Hepatocyte (in vitro differentiated cells): ENCODE results near the gene EIF4B. TPM values are rescaled to one million over a fixed set of nuclear protein-coding genes. Genes with fewer than 3 reads are reported as not detected.

Experiments
- DNase-seq: peaks from one replicate; pipeline ENCODE4 v3.0.0-alpha.2; 2016; ENCODE audit warnings: low spot score
- H2AFZ ChIP-seq: fragments of 200-600 bp; sonication (generic); 2 replicates; pipeline ENCODE4 v1.6.0; 2016; ENCODE audit warnings: antibody characterized with exemption, mild to moderate bottlenecking
- H3K27ac ChIP-seq: fragments of 200-600 bp; sonication (generic); 2 replicates; pipeline ENCODE4 v1.5.1; 2016; ENCODE audit warnings: mild to moderate bottlenecking
- H3K27me3 ChIP-seq: fragments of 200-600 bp; sonication (generic); 2 replicates; pipeline ENCODE4 v1.6.1; 2016
- H3K36me3 ChIP-seq: fragments of 200-600 bp; sonication (generic); replicated peaks from 2 replicates; pipeline ENCODE4 v1.5.1; 2016; ENCODE audit warnings: low read depth; ENCODE audit not compliant: insufficient read depth
- H3K4me1 ChIP-seq: fragments of 200-600 bp; sonication (generic); 2 replicates; pipeline ENCODE4 v1.5.1; 2016; ENCODE audit warnings: mild to moderate bottlenecking, moderate library complexity; ENCODE audit not compliant: insufficient read depth
- H3K4me2 ChIP-seq: fragments of 200-600 bp; sonication (generic); 2 replicates; pipeline ENCODE4 v1.6.0; 2016
- H3K4me3 ChIP-seq: fragments of 200-600 bp; sonication (generic); 2 replicates; pipeline ENCODE4 v1.5.1; 2016; ENCODE audit warnings: mild to moderate bottlenecking
- H3K79me2 ChIP-seq: fragments of 200-600 bp; sonication (generic); 2 replicates; pipeline ENCODE4 v1.6.0; 2017; ENCODE audit warnings: mild to moderate bottlenecking
- H3K9me2 ChIP-seq: fragments of 200-600 bp; sonication (generic); replicated peaks from 2 replicates; pipeline ENCODE4 v1.6.0; 2017; ENCODE audit warnings: mild to moderate bottlenecking; ENCODE audit not compliant: insufficient read depth
- H3K9me3 ChIP-seq: fragments of 200-600 bp; sonication (generic); 2 replicates; pipeline ENCODE4 v1.5.1; 2016; ENCODE audit warnings: low read depth, mild to moderate bottlenecking
- H4K20me1 ChIP-seq: fragments of 200-600 bp; sonication (generic); 2 replicates; pipeline ENCODE4 v1.6.0; 2016; ENCODE audit warnings: mild to moderate bottlenecking; ENCODE audit not compliant: insufficient read depth, poor library complexity, severe bottlenecking
- CTCF ChIP-seq: fragments of 200-600 bp; sonication (generic); IDR thresholded peaks from 2 replicates; pipeline ENCODE4 v1.5.1; 2016; ENCODE audit warnings: antibody characterized with exemption, mild to moderate bottlenecking; ENCODE audit not compliant: poor library complexity
- EZH2 ChIP-seq: fragments of 200-600 bp; sonication (generic); IDR thresholded peaks from 2 replicates; pipeline ENCODE4 v1.6.1; 2016; ENCODE audit warnings: antibody characterized with exemption, mild to moderate bottlenecking, borderline replicate concordance
- EZH2phosphoT487 ChIP-seq: fragments of 200-600 bp; sonication (generic); IDR thresholded peaks from one replicate; pipeline ENCODE4 v1.6.1; 2018; ENCODE audit warnings: antibody characterized with exemption, mild to moderate bottlenecking, low read depth, moderate library complexity; ENCODE audit not compliant: unreplicated experiment, severe bottlenecking
- WGBS: methylation state at CpG from one replicate; pipeline ENCODE4 v1.1.6; 2016; ENCODE audit warnings: low lambda C conversion rate; ENCODE audit errors: missing lambda C conversion rate; 5-methylcytosine and 5-hydroxymethylcytosine counted together
- polyA plus RNA-seq: library from polyadenylated mRNA; unstranded; fragments of >200 nt; fragmentation: Nextera tagmentation; extraction: Ambion mirVana; gene quantifications from 2 replicates; pipeline ENCODE4 v1.2.1, GENCODE V29; 2016
- total RNA-seq: library from RNA; depleted of rRNA; stranded (reverse); fragments of >200 nt; gene quantifications from 2 replicates; pipeline ENCODE4 v1.2.3, GENCODE V29; 2014

EIF4B gene
- total and polyA plus RNA-seq, 2 experiments from 2014 or later, result 53.5 to 435 TPM

GRCh38 chr12:52980650-52981423, 25.4 kb upstream of the EIF4B start:
- H3K36me3 ChIP-seq, result no peaks in the 10 kb centered on the region
- H3K4me2 ChIP-seq, result peak overlapping the region; percentile 44
- H3K4me3 ChIP-seq, result no peak overlapping the region
- no peaks in the 10 kb centered on the region for H4K20me1 ChIP-seq
- H3K27me3 ChIP-seq, result no peaks in the 10 kb centered on the region
- DNase-seq, result peak; percentile 95
- H3K9me3 ChIP-seq, result no peaks in the 10 kb centered on the region
- no peak for TF ChIP-seq EZH2
- peak; percentile 100 for TF ChIP-seq CTCF
- 35% methylated on average over 13 of the region's 13 CpGs for WGBS
- H3K27ac ChIP-seq, result peak overlapping the region; percentile 21
- H3K79me2 ChIP-seq, result no peaks in the 10 kb centered on the region
- no peaks in the 10 kb centered on the region for H3K9me2 ChIP-seq
- H2AFZ ChIP-seq, result no peak overlapping the region
- H3K4me1 ChIP-seq, result peaks cover 18% of the 10 kb centered on the region

- H3K9me2 ChIP-seq, result no peaks in the 10 kb centered on the region
- WGBS, result 83% methylated on average over 1 of the region's 1 CpG
Observed at GRCh38 chr12:52984136-52984535, 22.1 kb upstream of the EIF4B start.

GRCh38 chr12:52988898-52989297, 17.4 kb upstream of the EIF4B start:
- Histone ChIP-seq H3K27me3 (no peaks in the 10 kb centered on the region), H3K4me2 (no peak overlapping the region), H3K9me3 (no peaks in the 10 kb centered on the region), H2AFZ (no peak overlapping the region), H3K4me3 (no peak overlapping the region), H3K9me2 (no peaks in the 10 kb centered on the region), H3K27ac (no peak overlapping the region), H3K79me2 (no peaks in the 10 kb centered on the region), H3K36me3 (no peaks in the 10 kb centered on the region), H4K20me1 (no peaks in the 10 kb centered on the region), H3K4me1 (peaks cover 20% of the 10 kb centered on the region)
- TF ChIP-seq CTCF (no peak), EZH2phosphoT487 (no peak), EZH2 (no peak)
- DNase-seq, result no peak
- WGBS, result 85% methylated on average over 6 of the region's 6 CpGs

More at GRCh38 chr12:52984136-52984535, 22.1 kb upstream of the EIF4B start:
- Histone ChIP-seq H4K20me1 (no peaks in the 10 kb centered on the region), H2AFZ (no peak overlapping the region), H3K4me1 (no peaks in the 10 kb centered on the region), H3K4me2 (no peak overlapping the region), H3K79me2 (no peaks in the 10 kb centered on the region), H3K9me3 (no peaks in the 10 kb centered on the region), H3K36me3 (no peaks in the 10 kb centered on the region), H3K27me3 (no peaks in the 10 kb centered on the region), H3K27ac (no peak overlapping the region), H3K4me3 (no peak overlapping the region)
- TF ChIP-seq CTCF, result no peak
- TF ChIP-seq EZH2phosphoT487, result no peak
- no peak for TF ChIP-seq EZH2
- no peak for DNase-seq
